ENCODE results near the gene CHM.
"Not testable (repeated sequence)": the region's sequence is repeated elsewhere in the genome, so short reads cannot be mapped to it uniquely, and the experiment has no call there.

The CHM gene

GRCh38 chrX:86047174-86047935, at the start of gene CHM:
TSS of gene CHM (minus strand) at chrX:86047558. CDS start at chrX:86047532, 26 bp downstream.
- no peak for DNase-seq

- no peak for DNase-seq
Measured at GRCh38 chrX:86078650-86079049, 31.3 kb upstream of the CHM start.

- DNase-seq = no peak
Measured at GRCh38 chrX:86066998-86067397, 19.6 kb upstream of the CHM start.

- no peak for DNase-seq
Measured at GRCh38 chrX:86061407-86061806, 14.0 kb upstream of the CHM start.

- DNase-seq = no peak
Measured at GRCh38 chrX:86051741-86052140, 4.4 kb upstream of the CHM start.

- no peak for DNase-seq
Measured at GRCh38 chrX:86047936-86048280, 550 bp upstream of the CHM start.

GRCh38 chrX:86044216-86044615, 3.1 kb downstream of the CHM start:
- DNase-seq = no peak

- no peak for DNase-seq
Measured at GRCh38 chrX:86039625-86040568, 7.5 kb downstream of the CHM start.

- DNase-seq = no peak
Measured at GRCh38 chrX:86033385-86033784, 14.0 kb downstream of the CHM start.

- no peak for DNase-seq
Measured at GRCh38 chrX:86028681-86029080, 18.7 kb downstream of the CHM start.

GRCh38 chrX:86023811-86024210, 23.5 kb downstream of the CHM start:
- DNase-seq = no peak

- DNase-seq = no peak
Measured at GRCh38 chrX:86021652-86022289, 25.6 kb downstream of the CHM start.

- no peak for DNase-seq
Measured at GRCh38 chrX:86016139-86016538, 31.2 kb downstream of the CHM start.

- not testable (repeated sequence) for DNase-seq
Measured at GRCh38 chrX:86014959-86015358, 32.4 kb downstream of the CHM start.

GRCh38 chrX:86014421-86014820, 32.9 kb downstream of the CHM start:
- peak; percentile 3 for DNase-seq

- no peak for DNase-seq
Measured at GRCh38 chrX:86013792-86014191, 33.6 kb downstream of the CHM start.

- DNase-seq = no peak
Measured at GRCh38 chrX:86012188-86012587, 35.2 kb downstream of the CHM start.

GRCh38 chrX:86009803-86010202, 37.6 kb downstream of the CHM start:
- not testable (repeated sequence) for DNase-seq

- DNase-seq = not testable (repeated sequence)
Measured at GRCh38 chrX:86007891-86008290, 39.5 kb downstream of the CHM start.

GRCh38 chrX:86002076-86002896, 45.1 kb downstream of the CHM start:
- peak; percentile 84 for DNase-seq

- DNase-seq = no peak
Measured at GRCh38 chrX:85998954-85999353, 48.4 kb downstream of the CHM start.

GRCh38 chrX:85996555-85996954, 50.8 kb downstream of the CHM start:
- DNase-seq = no peak

- no peak for DNase-seq
Measured at GRCh38 chrX:85995641-85996040, 51.7 kb downstream of the CHM start.
